H1 (cell line): Measurements from ENCODE around the gene OCSTAMP. TPM values are rescaled to one million over a fixed set of nuclear protein-coding genes. Genes with fewer than 3 reads are reported as not detected.

Experiments used
- CTCF ChIA-PET: fragments of 300-600 bp; sonication (Branson Sonifier 250); formaldehyde crosslinking; loops from one replicate; lab custom pipeline; 2021; ENCODE audit not compliant: partially characterized antibody; lab: Charles Lee
- POLR2A ChIA-PET: fragments of 300-600 bp; sonication (Branson Sonifier 250); formaldehyde crosslinking; loops from one replicate; lab custom pipeline; 2021; ENCODE audit warnings: inconsistent platforms; ENCODE audit not compliant: partially characterized antibody; lab: Charles Lee
- DNase-seq, 2 experiments: peaks; one replicate each; pipeline versions ENCODE4 v3.0.0 to v3.0.0-alpha.2; 2010 to 2022; ENCODE audit warnings: low spot score in 2 of 2, low read depth in 1 of 2, mixed read lengths in 1 of 2
- FAIRE-seq: peaks from 2 replicates; lab custom pipeline; 2011; peaks lifted over from hg19 to GRCh38; lab: Jason Lieb, UNC
- H2AFZ ChIP-seq: 2 replicates; pipeline ENCODE4 v1.8.1; 2012; ENCODE audit warnings: low read length, inconsistent platforms
- H2AK5ac ChIP-seq: 2 replicates; pipeline ENCODE4 v1.6.1; 2013; ENCODE audit warnings: low read depth, low read length
- H2BK120ac ChIP-seq: replicated peaks from 2 replicates; pipeline ENCODE3; 2013; ENCODE audit warnings: low read depth, low read length, inconsistent platforms
- H2BK12ac ChIP-seq: 2 replicates; pipeline ENCODE4 v1.6.1; 2013; ENCODE audit warnings: low read depth, low read length
- H2BK15ac ChIP-seq: 2 replicates; pipeline ENCODE4 v1.6.1; 2013; ENCODE audit warnings: low read length
- H2BK20ac ChIP-seq: 2 replicates; pipeline ENCODE4 v1.6.1; 2013; ENCODE audit warnings: low read length
- H2BK5ac ChIP-seq: 2 replicates; pipeline ENCODE4 v1.6.1; 2013; ENCODE audit warnings: low read depth, low read length
- H3K14ac ChIP-seq: 2 replicates; pipeline ENCODE4 v1.6.1; 2013; ENCODE audit warnings: inconsistent platforms; ENCODE audit not compliant: insufficient read length
- H3K18ac ChIP-seq: 2 replicates; pipeline ENCODE4 v1.6.1; 2013; ENCODE audit warnings: low read length; ENCODE audit errors: extremely low read depth
- H3K23ac ChIP-seq: 2 replicates; pipeline ENCODE4 v1.6.1; 2013; ENCODE audit warnings: inconsistent platforms; ENCODE audit not compliant: insufficient read length
- H3K23me2 ChIP-seq: 2 replicates; pipeline ENCODE4 v1.6.1; 2013; ENCODE audit warnings: low read depth, low read length
- H3K27ac ChIP-seq: 2 replicates; pipeline ENCODE4 v1.6.1; 2011; ENCODE audit warnings: low read depth, low read length, inconsistent platforms
- H3K27me3 ChIP-seq, 4 experiments: replicated peaks in 1 of 4; 1 replicate in 1 of 4; 2 replicates in 3 of 4; pipeline versions ENCODE4 v1.6.1 to v1.8.1; 2011 to 2013; ENCODE audit warnings: low read length in 3 of 4, mild to moderate bottlenecking in 3 of 4, inconsistent platforms in 2 of 4, mixed read lengths in 2 of 4, moderate library complexity in 1 of 4; ENCODE audit not compliant: control insufficient read depth in 3 of 4, insufficient read depth in 3 of 4; ENCODE audit errors: extremely low read depth in 1 of 4
- H3K36me3 ChIP-seq, 4 experiments: 2 replicates each; pipeline versions ENCODE4 v1.6.1 to v1.8.1; 2011 to 2013; ENCODE audit warnings: mild to moderate bottlenecking in 4 of 4, low read length in 3 of 4, moderate library complexity in 2 of 4, control low read depth in 1 of 4, inconsistent platforms in 1 of 4; ENCODE audit not compliant: insufficient read depth in 4 of 4, control insufficient read depth in 2 of 4
- H3K4ac ChIP-seq: replicated peaks from 2 replicates; pipeline ENCODE3; 2013; ENCODE audit warnings: low read length, low read depth, mixed read lengths, inconsistent platforms; ENCODE audit not compliant: insufficient read length
- H3K4me1 ChIP-seq, 4 experiments: replicated peaks in 1 of 4; 1 replicate in 1 of 4; 2 replicates in 3 of 4; pipeline versions ENCODE4 v1.6.1 to v1.8.1; 2011 to 2013; ENCODE audit warnings: low read length in 3 of 4, inconsistent platforms in 2 of 4, mixed read lengths in 1 of 4; ENCODE audit not compliant: insufficient read depth in 4 of 4, control insufficient read depth in 3 of 4
- H3K4me2 ChIP-seq, 2 experiments: 2 replicates each; pipeline versions ENCODE4 v1.6.1 to v1.8.1; 2011 to 2013; ENCODE audit warnings: low read depth in 2 of 2, low read length in 2 of 2, control low read depth in 1 of 2, inconsistent platforms in 1 of 2, mild to moderate bottlenecking in 1 of 2; ENCODE audit not compliant: insufficient read depth in 1 of 2
- H3K4me3 ChIP-seq, 4 experiments: fragments of 200-600, 300-600 bp in 1 of 4; sonication (generic), shearing (Covaris generic), sonication (Bioruptor Twin) in 1 of 4; 2 replicates each; pipeline versions ENCODE4 v1.5.1 to v1.8.1; 2011 to 2016; ENCODE audit warnings: low read length in 4 of 4, low read depth in 3 of 4, control low read depth in 2 of 4, inconsistent platforms in 2 of 4, mild to moderate bottlenecking in 2 of 4, mixed read lengths in 1 of 4, moderate library complexity in 1 of 4; ENCODE audit not compliant: insufficient read depth in 2 of 4; ENCODE audit errors: extremely low read depth in 1 of 4
- H3K56ac ChIP-seq: replicated peaks from 2 replicates; pipeline ENCODE3; 2013; ENCODE audit warnings: low read depth, mild to moderate bottlenecking, mixed read lengths, low read length, inconsistent platforms; ENCODE audit not compliant: insufficient read length
- H3K79me1 ChIP-seq: 2 replicates; pipeline ENCODE4 v1.6.1; 2013; ENCODE audit warnings: low read depth, low read length, control low read depth
- H3K79me2 ChIP-seq, 2 experiments: 2 replicates each; pipeline versions ENCODE4 v1.6.1 to v1.8.1; 2012 to 2013; ENCODE audit warnings: low read length in 2 of 2, mild to moderate bottlenecking in 2 of 2, inconsistent platforms in 1 of 2; ENCODE audit not compliant: insufficient read depth in 2 of 2, control insufficient read depth in 1 of 2
- H3K9ac ChIP-seq, 4 experiments: replicated peaks in 1 of 4; 1 replicate in 1 of 4; 2 replicates in 3 of 4; pipeline versions ENCODE4 v1.6.1 to v1.8.1; 2011 to 2013; ENCODE audit warnings: low read depth in 3 of 4, low read length in 3 of 4, control low read depth in 2 of 4, mild to moderate bottlenecking in 2 of 4, moderate library complexity in 2 of 4, inconsistent platforms in 1 of 4; ENCODE audit errors: extremely low read depth in 1 of 4
- H3K9me3 ChIP-seq, 2 experiments: 2 replicates each; pipeline versions ENCODE4 v1.6.1 to v1.8.1; 2012 to 2013; ENCODE audit warnings: mild to moderate bottlenecking in 2 of 2, moderate library complexity in 2 of 2, control low read depth in 1 of 2, inconsistent platforms in 1 of 2, low read depth in 1 of 2, low read length in 1 of 2, mixed read lengths in 1 of 2; ENCODE audit not compliant: insufficient read depth in 2 of 2
- H4K20me1 ChIP-seq, 2 experiments: replicated peaks in 1 of 2; 2 replicates each; pipeline versions ENCODE3 to v1.8.1; 2011 to 2013; ENCODE audit warnings: inconsistent platforms in 2 of 2, low read length in 2 of 2, mild to moderate bottlenecking in 1 of 2; ENCODE audit not compliant: insufficient read depth in 2 of 2, control insufficient read depth in 1 of 2
- H4K5ac ChIP-seq: 2 replicates; pipeline ENCODE4 v1.6.1; 2013; ENCODE audit warnings: low read length, low read depth, mixed read lengths, inconsistent platforms; ENCODE audit not compliant: insufficient read length
- H4K8ac ChIP-seq: 2 replicates; pipeline ENCODE4 v1.8.0; 2013; ENCODE audit warnings: mild to moderate bottlenecking, moderate library complexity, low read length, inconsistent platforms; ENCODE audit not compliant: insufficient read depth; ENCODE audit errors: extremely low read depth
- H4K91ac ChIP-seq: replicated peaks from 2 replicates; pipeline ENCODE3; 2013; ENCODE audit warnings: low read length, mixed read lengths, inconsistent platforms; ENCODE audit not compliant: insufficient read length
- WGBS, 2 experiments: shearing (Covaris generic) in 1 of 2; methylation state at CpG; one replicate each; pipeline versions ENCODE4 v1.1.6 to v1.1.7; 2013 to 2015; ENCODE audit warnings: low lambda C conversion rate in 2 of 2, mixed read lengths in 2 of 2, inconsistent platforms in 1 of 2, low coverage in 1 of 2, missing lambda C conversion rate in 1 of 2; ENCODE audit not compliant: insufficient replicate concordance in 2 of 2, insufficient coverage in 1 of 2, insufficient read length in 1 of 2; ENCODE audit errors: extremely low coverage in 1 of 2, missing lambda C conversion rate in 1 of 2; 5-methylcytosine and 5-hydroxymethylcytosine counted together
- polyA plus RNA-seq, 7 experiments: library from polyadenylated mRNA; depleted of rRNA in 3 of 7; stranded (reverse) in 5 of 7; unstranded in 2 of 7; fragments of >200 nt in 5 of 7; fragments of 200-250 nt in 2 of 7; gene quantifications; 1 replicate in 5 of 7; 2 replicates in 1 of 7; 4 replicates in 1 of 7; pipeline versions ENCODE4 v1.2.1 to v1.2.3, GENCODE V29; 2011 to 2013; ENCODE audit warnings: missing spikeins in 2 of 7, mixed read lengths in 2 of 7
- total RNA-seq: library from RNA; stranded (reverse); fragmentation: NEBNext Ultra II Directional; extraction: Animal tissue kit (Norgen Biotek cat#: 25700); gene quantifications from 2 replicates; pipeline ENCODE4 v1.2.1, GENCODE V29; 2021

OCSTAMP gene
- total and polyA plus RNA-seq, 2 of the 8 experiments (the other 6 are each of a cell fraction or from before 2014, with no cell fraction given), result 0.09 to 0.13 TPM

DNA sequence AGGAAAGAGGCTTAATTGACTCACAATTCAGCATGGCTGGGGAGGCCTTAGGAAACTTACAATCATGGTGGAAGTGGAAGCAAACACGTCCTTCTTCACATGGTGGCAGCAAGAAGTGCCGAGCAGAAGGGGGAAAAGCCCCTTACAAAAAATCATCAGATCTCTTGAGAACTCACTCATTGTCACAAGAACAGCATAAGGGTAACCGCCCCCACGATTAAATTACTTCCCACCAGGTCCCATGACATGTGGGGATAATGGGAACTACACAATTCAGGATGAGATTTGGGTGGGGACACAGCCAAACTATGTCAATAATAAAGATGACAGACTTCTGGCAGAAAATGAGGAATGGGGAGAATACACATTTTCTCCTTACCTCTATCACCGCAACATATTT, 20.5 kb upstream of the OCSTAMP start:
- Histone ChIP-seq H3K4ac (no peak overlapping the region), H2BK12ac (no peak overlapping the region), H4K8ac (no peak overlapping the region), H3K4me2 (no peak overlapping the region), H3K56ac (no peak overlapping the region), H3K27me3 (no peaks in the 10 kb centered on the region), H4K20me1 (no peaks in the 10 kb centered on the region), H3K27ac (no peak overlapping the region), H3K79me1 (no peaks in the 10 kb centered on the region), H3K36me3 (no peaks in the 10 kb centered on the region; a peak in 1 of 8 replicates), H4K91ac (no peak overlapping the region), H2BK5ac (no peak overlapping the region), H3K9ac (no peak overlapping the region), H2BK120ac (no peak overlapping the region), H2AK5ac (no peak overlapping the region), H3K14ac (no peak overlapping the region), H2BK20ac (no peak overlapping the region), H3K18ac (no peak overlapping the region), H3K23me2 (no peaks in the 10 kb centered on the region), H3K4me1 (no peaks in the 10 kb centered on the region; a peak in 2 of 7 replicates), H3K79me2 (no peaks in the 10 kb centered on the region), H3K9me3 (no peaks in the 10 kb centered on the region), H4K5ac (no peak overlapping the region), H3K4me3 (no peak overlapping the region), H3K23ac (no peak overlapping the region), H2BK15ac (no peak overlapping the region), H2AFZ (no peak overlapping the region)
- DNase-seq, result no peak
- no peak for FAIRE-seq
- 83% methylated on average over 5 of the region's 5 CpGs; no CpG with 5 or more reads in 1 of the 2 experiments for WGBS, 2 experiments
- ChIA-PET CTCF (interaction anchor here (3.3 kb wide), 1 partner anchor 12 kb away, joined by 17 read pairs; no protein-coding TSS in a partner anchor), POLR2A (no interaction called here)
